Upper lobe of left lung (tissue), 6 donors: Measurements from ENCODE around the gene STX16. TPM values are rescaled to one million over a fixed set of nuclear protein-coding genes. Genes with fewer than 3 reads are reported as not detected.

Source experiments
- ATAC-seq, 2 donors: fragments of 200-7000 bp; cut with Tn5 transposase; one replicate each; pipeline ENCODE4 v1.9.1; 2022; ENCODE audit warnings: mild to moderate bottlenecking in 2 of 2, moderate library complexity in 2 of 2; ENCODE audit not compliant: low FRiP score in 2 of 2
- DNase-seq, 2 donors: peaks; one replicate each; pipeline ENCODE4 v3.0.0-alpha.2; 2019 to 2020
- H3K27ac ChIP-seq, 4 donors: fragments of 200-600 bp; sonication (generic); one replicate each; pipeline ENCODE4 v1.5.1; 2016 to 2019
- H3K27me3 ChIP-seq, 4 donors: fragments of 200-600 bp; sonication (generic); one replicate each; pipeline ENCODE4 v1.5.1; 2017 to 2019
- H3K36me3 ChIP-seq, 4 donors: fragments of 200-600 bp; sonication (generic); one replicate each; pipeline ENCODE4 v1.5.1; 2016 to 2019
- H3K4me1 ChIP-seq, 4 donors: fragments of 200-600 bp; sonication (generic); one replicate each; pipeline ENCODE4 v1.5.1; 2018 to 2019
- H3K4me3 ChIP-seq, 4 donors: fragments of 200-600 bp; sonication (generic); one replicate each; pipeline ENCODE4 v1.5.1; 2017 to 2019; ENCODE audit warnings: mild to moderate bottlenecking in 2 of 4, moderate library complexity in 1 of 4
- H3K9me3 ChIP-seq, 4 donors: fragments of 200-600 bp; sonication (generic); one replicate each; pipeline ENCODE4 v1.5.1; 2018 to 2019
- EP300 ChIP-seq, 4 donors: sonication (generic); formaldehyde crosslinking; IDR thresholded peaks; one replicate each; pipeline ENCODE4 v1.5.1; 2017; ENCODE audit warnings: antibody characterized with exemption in 4 of 4, control low read depth in 2 of 4
- POLR2A ChIP-seq, 4 donors: fragments of 450-650 bp; IDR thresholded peaks; one replicate each; pipeline ENCODE4 v1.5.1; 2016 to 2017; ENCODE audit warnings: antibody characterized with exemption in 4 of 4, mild to moderate bottlenecking in 2 of 4
- POLR2AphosphoS5 ChIP-seq, 2 donors: sonication (generic); formaldehyde crosslinking; IDR thresholded peaks; one replicate each; pipeline ENCODE4 v1.5.1; 2017; ENCODE audit warnings: antibody characterized with exemption in 2 of 2
- WGBS, 2 donors: methylation state at CpG; one replicate each; pipeline ENCODE4 v1.1.5; 2017 to 2018; 5-methylcytosine and 5-hydroxymethylcytosine counted together
- total RNA-seq, 6 donors: library from RNA; depleted of rRNA in 4 of 6; stranded (reverse); fragments of >200 nt in 4 of 6; gene quantifications; one replicate each; pipeline versions ENCODE4 v1.1.0 to v1.2.1, GENCODE V29; 2016 to 2021
- TF ChIP-seq, protein P1 (sequence below), 6 experiments: fragments of 450-650 bp in 4 of 6; fragments of 200-600 bp in 2 of 6; sonication (generic) in 2 of 6; IDR thresholded peaks; one replicate each; pipeline ENCODE4 v1.5.1; 2016 to 2019; ENCODE audit warnings: antibody characterized with exemption in 6 of 6
- donor health status: DM: no; HTN: no; CAD: no; lungs with moderate emphysema.
- donor health status: DM: no; HTN: yes; CAD: no; lungs with severe emphysema.

STX16 gene
- total RNA-seq, 6 donors from 2014 or later, result 42.1 to 469 (median 64.7) TPM

DNA sequence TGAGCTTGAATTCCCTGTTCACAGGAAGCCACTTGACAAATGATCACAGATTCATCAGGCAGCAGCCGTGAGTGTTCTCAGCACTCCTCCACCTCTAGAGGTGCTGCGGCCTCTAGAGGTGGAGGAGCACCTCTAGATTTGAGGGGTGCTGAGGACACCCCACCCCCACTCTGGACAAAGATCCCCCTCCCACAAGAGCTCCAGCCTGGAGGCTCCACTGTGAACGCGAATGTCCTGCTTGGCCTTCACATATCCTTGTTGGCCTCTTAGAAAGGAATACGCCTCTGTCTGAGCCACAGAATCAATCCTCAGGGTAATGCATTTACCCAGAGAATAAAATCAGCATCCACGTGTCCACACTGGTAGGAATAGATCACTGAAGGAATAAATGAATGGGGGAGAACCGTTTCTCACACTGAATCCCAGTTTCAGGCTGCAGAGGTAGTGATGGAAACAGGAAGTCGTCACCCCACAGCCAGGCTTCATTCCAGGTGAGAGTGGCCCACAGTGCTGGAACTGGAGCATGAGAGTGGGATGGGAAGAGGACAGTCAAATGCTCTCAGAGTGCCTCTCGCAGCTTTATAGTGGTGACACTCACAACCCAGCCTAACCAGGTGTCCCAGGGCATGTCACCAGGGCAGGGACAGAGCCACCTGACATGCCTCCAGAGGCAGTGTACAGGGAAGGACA, 58.1 kb downstream of the STX16 start:
- Histone ChIP-seq H3K4me3 (no peak overlapping the region), H3K9me3 (no peaks in the 10 kb centered on the region), H3K36me3 (peaks cover 0 to 47% (median 22%) of the 10 kb centered on the region in 4 donors), H3K27ac (no peak overlapping the region), H3K4me1 (no peaks in the 10 kb centered on the region), H3K27me3 (no peaks in the 10 kb centered on the region)
- ATAC-seq (no peak), DNase-seq (peak in 1 of 2 donors; percentile 18)
- 87 to 91% methylated on average over 7 of the region's 9 CpGs for WGBS, 2 donors
- TF ChIP-seq, protein P1, sequence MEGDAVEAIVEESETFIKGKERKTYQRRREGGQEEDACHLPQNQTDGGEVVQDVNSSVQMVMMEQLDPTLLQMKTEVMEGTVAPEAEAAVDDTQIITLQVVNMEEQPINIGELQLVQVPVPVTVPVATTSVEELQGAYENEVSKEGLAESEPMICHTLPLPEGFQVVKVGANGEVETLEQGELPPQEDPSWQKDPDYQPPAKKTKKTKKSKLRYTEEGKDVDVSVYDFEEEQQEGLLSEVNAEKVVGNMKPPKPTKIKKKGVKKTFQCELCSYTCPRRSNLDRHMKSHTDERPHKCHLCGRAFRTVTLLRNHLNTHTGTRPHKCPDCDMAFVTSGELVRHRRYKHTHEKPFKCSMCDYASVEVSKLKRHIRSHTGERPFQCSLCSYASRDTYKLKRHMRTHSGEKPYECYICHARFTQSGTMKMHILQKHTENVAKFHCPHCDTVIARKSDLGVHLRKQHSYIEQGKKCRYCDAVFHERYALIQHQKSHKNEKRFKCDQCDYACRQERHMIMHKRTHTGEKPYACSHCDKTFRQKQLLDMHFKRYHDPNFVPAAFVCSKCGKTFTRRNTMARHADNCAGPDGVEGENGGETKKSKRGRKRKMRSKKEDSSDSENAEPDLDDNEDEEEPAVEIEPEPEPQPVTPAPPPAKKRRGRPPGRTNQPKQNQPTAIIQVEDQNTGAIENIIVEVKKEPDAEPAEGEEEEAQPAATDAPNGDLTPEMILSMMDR (IDR thresholded peaks at IDR 0.05), result no peak
- TF ChIP-seq POLR2AphosphoS5 (IDR thresholded peaks at IDR 0.05) (no peak), POLR2A (IDR thresholded peaks at IDR 0.05) (no peak), EP300 (IDR thresholded peaks at IDR 0.05) (no peak)

DNA sequence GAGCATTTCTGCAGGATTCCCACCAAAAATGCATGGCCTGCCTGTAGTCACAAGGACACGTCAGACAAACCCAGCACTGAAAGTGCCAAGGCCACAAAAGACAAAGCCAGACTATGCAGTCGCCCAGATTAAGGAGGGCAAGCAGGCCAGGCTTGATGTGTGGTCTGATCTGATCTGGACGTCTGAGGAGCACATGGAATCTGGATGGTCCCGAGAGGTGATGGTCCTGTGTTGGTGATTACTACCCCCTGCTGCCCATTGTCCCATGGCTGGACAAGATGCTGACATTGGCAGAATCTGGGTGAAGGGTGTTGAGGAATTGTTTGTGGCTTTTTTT, 58.6 kb downstream of the STX16 start:
- ATAC-seq (no peak), DNase-seq (no peak)
- peaks cover 0 to 43% (median 19%) of the 10 kb centered on the region in 4 donors for H3K36me3 ChIP-seq
- H3K27ac ChIP-seq, result no peak overlapping the region
- H3K27me3 ChIP-seq, result no peaks in the 10 kb centered on the region
- H3K4me1 ChIP-seq, result no peaks in the 10 kb centered on the region
- TF ChIP-seq POLR2A (IDR thresholded peaks at IDR 0.05), result no peak
- TF ChIP-seq EP300 (IDR thresholded peaks at IDR 0.05), result no peak
- TF ChIP-seq, protein P1 (IDR thresholded peaks at IDR 0.05), result no peak
- TF ChIP-seq POLR2AphosphoS5 (IDR thresholded peaks at IDR 0.05), result no peak
- no peaks in the 10 kb centered on the region for H3K9me3 ChIP-seq
- H3K4me3 ChIP-seq, result no peak overlapping the region
- 87 to 89% methylated on average over 3 to 4 of the region's 4 CpGs for WGBS, 2 donors

DNA sequence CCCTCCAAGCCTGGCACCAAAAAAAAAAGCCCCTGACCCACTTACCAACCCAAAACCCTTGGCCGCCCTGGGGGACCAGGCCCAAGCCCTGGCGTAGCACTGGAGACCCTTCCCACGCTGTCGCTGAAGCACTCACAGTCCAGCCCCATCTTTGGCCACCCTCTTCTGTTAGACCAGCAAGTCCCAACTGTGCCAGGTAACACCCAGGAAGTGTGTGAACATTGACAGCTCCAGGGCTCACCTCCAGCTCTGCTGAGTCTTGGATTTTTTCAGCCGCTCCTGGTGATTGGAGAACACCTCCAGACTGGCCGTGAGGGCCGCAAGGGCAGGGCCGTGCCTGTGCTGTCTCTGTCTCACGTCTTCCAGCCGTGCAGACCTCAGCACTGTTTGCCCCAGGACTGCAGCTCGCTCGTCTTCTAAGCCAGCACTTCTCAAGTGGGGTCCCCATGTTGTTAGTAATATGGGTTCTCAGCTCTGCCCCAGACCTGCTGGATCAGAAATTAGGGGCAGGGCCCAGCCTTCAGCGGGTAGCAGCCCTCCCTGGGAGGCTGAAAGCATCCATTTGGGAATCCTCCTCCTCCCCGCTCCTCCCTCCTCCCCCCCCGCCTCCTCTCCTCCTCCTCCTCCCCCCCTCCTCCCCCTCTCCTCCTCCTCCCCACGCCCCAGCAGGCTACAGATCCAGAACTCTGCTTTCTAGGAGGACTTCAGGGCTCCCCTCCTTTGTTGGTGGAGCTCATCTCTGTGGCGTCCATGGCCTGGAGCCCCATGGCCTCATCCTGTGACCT, 59.6 kb downstream of the STX16 start:
- TF ChIP-seq POLR2AphosphoS5 (IDR thresholded peaks at IDR 0.05), result no peak
- TF ChIP-seq EP300 (IDR thresholded peaks at IDR 0.05), result no peak
- TF ChIP-seq, protein P1 (IDR thresholded peaks at IDR 0.05), result no peak
- TF ChIP-seq POLR2A (IDR thresholded peaks at IDR 0.05), result no peak
- ATAC-seq, result no peak
- Histone ChIP-seq H3K27ac (no peak overlapping the region), H3K27me3 (no peaks in the 10 kb centered on the region), H3K36me3 (peaks cover 0 to 36% (median 18%) of the 10 kb centered on the region in 4 donors), H3K4me3 (no peak overlapping the region), H3K4me1 (no peaks in the 10 kb centered on the region), H3K9me3 (no peaks in the 10 kb centered on the region)
- WGBS, 2 donors, result 82 to 89% methylated on average over 13 to 17 of the region's 17 CpGs
- peak in 1 of 2 donors; percentile 18 for DNase-seq

DNA sequence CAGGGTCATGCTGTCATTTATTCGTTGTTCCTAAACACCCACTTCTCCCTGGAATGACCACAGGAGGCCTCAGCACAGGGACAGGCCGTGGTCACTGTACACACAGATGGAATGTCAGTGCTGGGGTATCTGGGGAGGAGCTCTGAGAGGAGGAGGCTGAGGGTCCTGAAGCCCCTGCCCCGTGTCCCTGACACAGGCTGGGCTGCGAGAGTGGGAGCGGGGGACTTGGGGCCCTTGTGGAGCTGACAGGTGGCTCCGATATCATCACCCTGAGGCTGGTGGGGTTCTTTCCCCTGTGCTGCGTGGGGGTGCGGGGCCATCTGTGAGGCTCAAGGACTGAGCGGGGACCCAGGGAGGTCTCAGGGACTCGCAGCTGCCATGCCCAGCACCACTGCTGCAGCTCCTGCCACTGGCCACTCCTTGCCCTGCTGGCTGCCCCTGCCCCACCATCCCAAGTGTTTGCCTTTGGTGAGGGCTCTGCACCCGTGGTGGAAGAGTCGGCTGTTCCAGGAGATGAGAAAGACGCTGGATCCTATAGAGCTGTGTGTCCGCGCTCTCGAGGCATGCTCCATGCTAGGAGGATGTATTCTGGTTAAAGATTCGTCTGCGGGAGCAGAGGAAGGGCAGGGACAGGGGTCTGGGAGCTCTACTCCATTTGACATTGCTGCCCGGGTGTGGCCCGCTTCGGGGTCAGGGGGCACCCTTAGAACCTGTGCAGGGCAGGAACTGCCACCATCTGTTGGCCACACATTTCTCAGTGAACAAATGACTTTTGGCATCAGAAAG, 60.4 kb downstream of the STX16 start:
- ATAC-seq, result no peak
- no peak for DNase-seq
- Histone ChIP-seq H3K9me3 (no peaks in the 10 kb centered on the region), H3K4me3 (no peak overlapping the region), H3K27me3 (no peaks in the 10 kb centered on the region), H3K4me1 (no peaks in the 10 kb centered on the region), H3K27ac (no peak overlapping the region), H3K36me3 (peaks cover 0 to 36% (median 19%) of the 10 kb centered on the region in 4 donors)
- 92 to 94% methylated on average over 12 to 21 of the region's 21 CpGs for WGBS, 2 donors
- TF ChIP-seq EP300 (IDR thresholded peaks at IDR 0.05) (no peak), POLR2A (IDR thresholded peaks at IDR 0.05) (no peak), POLR2AphosphoS5 (IDR thresholded peaks at IDR 0.05) (no peak)
- TF ChIP-seq, protein P1 (IDR thresholded peaks at IDR 0.05), result no peak
